GM21528 (cell line): ENCODE results near the gene PRRC2A.

Experiments used
- ATAC-seq: cut with Tn5 transposase; IDR thresholded peaks from one replicate; pipeline ENCODE4 v1.9.1; 2021; ENCODE audit warnings: mild to moderate bottlenecking, moderate library complexity; ENCODE audit not compliant: unreplicated experiment, low FRiP score

PRRC2A gene

GRCh38 chr6:31620586-31621319 is at the start of gene PRRC2A:
TSS of gene PRRC2A (plus strand) at chr6:31620715. CDS start at chr6:31622790, 2,075 bp downstream.
- ATAC-seq, result no peak

GRCh38 chr6:31572041-31572911 is 48.2 kb upstream of the PRRC2A start, which contains the start of gene LTA:
TSS of gene LTA (plus strand) at chr6:31572289. CDS start at chr6:31572743, 454 bp downstream.
- peak; percentile 52 for ATAC-seq

- no peak for ATAC-seq
These were observed 47.0 kb upstream of the PRRC2A start for GRCh38 chr6:31573239-31574105.

DNA sequence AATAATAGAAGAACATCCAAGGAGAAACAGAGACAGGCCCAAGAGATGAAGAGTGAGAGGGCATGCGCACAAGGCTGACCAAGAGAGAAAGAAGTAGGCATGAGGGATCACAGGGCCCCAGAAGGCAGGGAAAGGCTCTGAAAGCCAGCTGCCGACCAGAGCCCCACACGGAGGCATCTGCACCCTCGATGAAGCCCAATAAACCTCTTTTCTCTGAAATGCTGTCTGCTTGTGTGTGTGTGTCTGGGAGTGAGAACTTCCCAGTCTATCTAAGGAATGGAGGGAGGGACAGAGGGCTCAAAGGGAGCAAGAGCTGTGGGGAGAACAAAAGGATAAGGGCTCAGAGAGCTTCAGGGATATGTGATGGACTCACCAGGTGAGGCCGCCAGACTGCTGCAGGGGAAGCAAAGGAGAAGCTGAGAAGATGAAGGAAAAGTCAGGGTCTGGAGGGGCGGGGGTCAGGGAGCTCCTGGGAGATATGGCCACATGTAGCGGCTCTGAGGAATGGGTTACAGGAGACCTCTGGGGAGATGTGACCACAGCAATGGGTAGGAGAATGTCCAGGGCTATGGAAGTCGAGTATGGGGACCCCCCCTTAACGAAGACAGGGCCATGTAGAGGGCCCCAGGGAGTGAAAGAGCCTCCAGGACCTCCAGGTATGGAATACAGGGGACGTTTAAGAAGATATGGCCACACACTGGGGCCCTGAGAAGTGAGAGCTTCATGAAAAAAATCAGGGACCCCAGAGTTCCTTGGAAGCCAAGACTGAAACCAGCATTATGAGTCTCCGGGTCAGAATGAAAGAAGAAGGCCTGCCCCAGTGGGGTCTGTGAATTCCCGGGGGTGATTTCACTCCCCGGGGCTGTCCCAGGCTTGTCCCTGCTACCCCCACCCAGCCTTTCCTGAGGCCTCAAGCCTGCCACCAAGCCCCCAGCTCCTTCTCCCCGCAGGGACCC is 46.1 kb upstream of the PRRC2A start:
- ATAC-seq, result no peak

GRCh38 chr6:31575335-31575901 is 45.1 kb upstream of the PRRC2A start, which contains the start of gene TNF:
TSS of gene TNF (plus strand) at chr6:31575565. CDS start at chr6:31575742, 177 bp downstream.
- no peak for ATAC-seq

GRCh38 chr6:31575952-31576685 is 44.4 kb upstream of the PRRC2A start:
- ATAC-seq, result no peak

GRCh38 chr6:31576897-31577578 is 43.5 kb upstream of the PRRC2A start:
- ATAC-seq, result no peak

DNA sequence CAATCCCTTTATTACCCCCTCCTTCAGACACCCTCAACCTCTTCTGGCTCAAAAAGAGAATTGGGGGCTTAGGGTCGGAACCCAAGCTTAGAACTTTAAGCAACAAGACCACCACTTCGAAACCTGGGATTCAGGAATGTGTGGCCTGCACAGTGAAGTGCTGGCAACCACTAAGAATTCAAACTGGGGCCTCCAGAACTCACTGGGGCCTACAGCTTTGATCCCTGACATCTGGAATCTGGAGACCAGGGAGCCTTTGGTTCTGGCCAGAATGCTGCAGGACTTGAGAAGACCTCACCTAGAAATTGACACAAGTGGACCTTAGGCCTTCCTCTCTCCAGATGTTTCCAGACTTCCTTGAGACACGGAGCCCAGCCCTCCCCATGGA is 42.9 kb upstream of the PRRC2A start:
- ATAC-seq, result no peak

GRCh38 chr6:31578184-31579118 is 42.1 kb upstream of the PRRC2A start:
- no peak for ATAC-seq

DNA sequence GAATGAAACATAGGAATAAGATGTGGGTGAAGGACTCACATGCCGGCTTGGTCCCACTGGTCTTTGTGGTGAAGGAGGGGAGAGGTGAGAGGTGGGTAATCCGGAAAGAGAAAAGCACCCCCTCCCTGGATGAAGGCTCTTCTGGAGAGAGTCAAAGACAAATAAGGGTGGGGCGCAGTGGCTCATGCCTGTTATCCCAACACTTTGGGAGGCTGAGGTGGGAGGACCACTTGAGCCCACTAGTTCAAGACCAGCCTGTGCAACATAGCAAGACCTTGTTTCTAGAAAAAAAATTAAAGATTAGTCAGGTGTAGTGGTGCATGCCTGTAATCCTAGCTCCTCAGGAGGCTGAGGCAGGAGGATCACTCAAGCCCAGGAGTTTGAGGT is 41.4 kb upstream of the PRRC2A start:
- no peak for ATAC-seq

DNA sequence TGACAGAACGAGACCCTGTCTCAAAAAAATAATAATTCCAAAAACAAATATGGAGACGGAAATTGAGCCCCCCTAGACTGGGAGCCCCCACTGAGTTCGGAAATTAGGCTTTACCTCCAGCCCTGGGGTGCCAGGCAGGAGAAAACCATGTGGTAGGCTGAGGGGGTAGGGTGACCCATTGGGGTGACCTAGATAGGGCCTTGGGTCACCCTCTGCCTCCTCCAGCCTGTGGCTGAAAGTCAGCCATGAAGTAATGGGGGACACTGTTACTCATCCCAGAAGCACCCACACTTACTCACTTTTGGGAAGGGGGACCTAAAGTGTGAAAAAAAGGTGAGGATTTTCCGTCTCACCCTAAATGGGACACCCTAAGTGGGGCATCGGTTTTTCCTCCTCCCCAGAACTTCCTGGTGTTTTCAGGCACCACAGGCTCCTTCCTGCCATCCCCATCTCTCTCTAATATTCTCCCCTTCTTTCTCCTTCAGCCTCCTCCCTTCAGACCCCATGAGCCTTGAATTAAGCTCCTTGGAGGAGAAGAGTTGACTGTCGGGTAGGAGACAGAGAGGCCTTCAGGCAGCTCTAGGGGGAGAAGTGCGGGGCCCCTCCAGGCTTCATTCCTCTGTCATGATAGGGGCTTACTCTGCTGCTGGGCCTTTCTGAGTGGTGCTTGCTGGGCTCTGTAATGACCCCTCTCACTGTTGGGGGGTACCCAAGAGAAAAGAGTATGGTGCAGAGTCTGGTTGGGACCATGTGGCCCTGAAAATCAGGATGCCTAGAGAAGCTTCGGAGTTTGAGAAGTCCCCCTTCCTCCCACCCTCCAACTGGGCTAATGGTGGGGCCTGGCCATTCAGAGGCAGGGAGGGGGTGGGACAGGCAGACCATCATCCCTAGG is 40.7 kb upstream of the PRRC2A start:
- ATAC-seq, result no peak

DNA sequence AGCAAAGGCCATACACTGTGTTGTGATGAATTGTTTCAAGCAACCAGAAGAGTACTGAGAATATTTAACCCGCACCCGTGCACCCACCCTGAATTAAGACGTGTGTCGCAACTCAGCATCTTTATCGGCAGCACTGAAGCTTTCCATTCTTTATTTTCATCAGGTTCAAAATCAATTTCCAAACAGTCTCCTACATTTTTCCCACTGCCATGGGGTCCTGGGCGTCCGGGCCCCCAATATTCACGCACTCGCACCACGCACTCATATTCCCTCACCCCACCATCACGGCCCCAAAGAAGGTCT is 40.1 kb upstream of the PRRC2A start:
- ATAC-seq, result no peak

DNA sequence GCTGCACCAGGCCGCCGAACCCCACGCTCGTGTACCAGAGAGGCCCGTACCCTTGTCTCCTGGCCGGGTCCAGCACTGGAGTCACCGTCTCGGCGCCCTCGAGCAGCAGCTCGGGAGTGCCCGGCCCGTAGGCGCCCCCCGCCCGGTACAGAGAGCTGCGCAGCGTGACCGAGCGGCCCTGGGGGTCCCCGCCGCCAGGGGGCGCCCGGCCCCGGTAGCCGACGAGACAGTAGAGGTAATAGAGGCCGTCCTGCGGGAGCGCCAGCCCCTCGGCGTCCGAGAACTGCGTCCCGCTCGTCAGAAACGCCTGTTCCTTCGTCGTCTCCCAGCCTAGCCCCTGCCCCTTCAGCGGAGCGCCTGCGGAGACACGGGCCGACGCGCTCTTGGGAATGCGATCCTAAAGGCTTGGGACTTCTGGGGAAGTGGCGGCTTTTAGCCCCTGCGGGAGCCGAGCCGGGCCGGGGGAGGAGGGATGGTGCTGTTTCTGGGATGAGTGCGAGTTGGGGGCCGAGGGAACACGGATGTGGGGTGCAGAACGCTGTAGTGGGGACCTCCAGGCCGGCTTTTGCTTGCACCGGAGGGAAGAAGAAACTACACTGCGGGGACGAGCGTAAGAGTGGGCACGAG is 39.6 kb upstream of the PRRC2A start:
- peak; percentile 59 for ATAC-seq

DNA sequence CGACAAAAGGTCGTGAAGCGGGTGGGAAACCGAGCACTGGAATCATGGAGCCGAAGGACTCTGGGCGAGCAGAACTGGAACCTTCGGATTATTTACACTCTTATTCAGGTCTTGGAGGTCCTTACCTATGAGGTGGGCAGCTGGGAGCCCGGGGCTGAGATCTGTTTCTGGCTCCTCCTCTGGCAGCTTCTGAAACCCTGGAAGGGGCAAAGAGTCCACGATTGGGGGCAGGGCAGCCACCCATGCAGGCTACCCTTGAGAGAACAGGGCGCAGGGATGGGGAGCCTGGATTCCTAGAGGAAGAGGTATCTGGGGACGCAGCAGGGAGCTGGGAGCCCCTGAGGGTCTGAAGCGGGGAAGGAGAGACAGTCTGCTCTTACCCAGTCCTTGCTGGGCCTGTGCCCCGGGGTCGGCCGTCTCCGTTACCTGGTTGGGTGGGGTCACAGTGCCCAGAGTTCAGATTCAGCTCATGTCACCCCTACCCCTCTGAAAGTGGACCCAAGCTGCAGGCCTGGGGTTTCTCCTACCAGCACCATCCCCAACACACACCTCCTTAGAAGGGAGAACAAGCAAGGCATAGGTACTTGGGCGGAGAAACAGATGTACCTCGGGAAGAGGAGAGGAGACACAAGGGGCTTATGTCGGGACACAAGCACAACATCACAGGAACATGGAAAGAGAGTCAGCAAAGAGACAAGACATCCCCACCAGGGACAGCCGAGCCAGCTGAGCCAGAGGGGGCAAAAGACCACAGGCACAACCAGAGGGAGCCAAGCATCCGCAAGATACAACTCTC is 38.9 kb upstream of the PRRC2A start:
- no peak for ATAC-seq

DNA sequence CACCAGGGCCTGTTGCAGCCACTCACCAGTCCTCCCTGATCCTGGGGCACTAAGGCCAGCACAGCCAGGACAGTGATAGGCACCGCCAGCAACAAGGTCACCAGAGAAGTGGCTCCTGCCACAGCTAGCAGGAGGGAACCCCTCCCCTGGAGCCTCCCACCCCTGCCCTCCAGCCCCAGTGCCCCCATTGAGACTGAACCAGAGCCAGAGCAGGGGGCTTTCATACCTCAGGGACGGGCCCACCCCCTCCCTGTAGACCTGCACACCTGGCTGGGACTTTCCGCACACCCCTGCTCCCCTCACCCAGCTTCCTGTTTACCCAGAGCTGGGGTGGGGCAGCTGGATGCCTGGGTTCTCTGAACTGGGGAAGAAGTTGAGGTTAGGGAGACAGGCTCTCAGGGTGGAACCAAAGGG is 38.3 kb upstream of the PRRC2A start, which contains the start of gene LTB:
Gene LTB, minus strand, starts transcription at position 195 of the 414 bp plus-strand sequence. Its CDS starts 7 bp downstream, at position 188.
- ATAC-seq, result no peak
